CD4-positive, alpha-beta T cell (primary cell): ENCODE measurements around the gene GLTPD2. TPM values are rescaled to one million over a fixed set of nuclear protein-coding genes. Genes with fewer than 3 reads are reported as not detected.

ENCODE experiments used
- ATAC-seq: fragments of 200-7000 bp; cut with Tn5 transposase; one replicate; pipeline ENCODE4 v1.10.0; 2022; ENCODE audit warnings: mild to moderate bottlenecking; ENCODE audit not compliant: poor library complexity
- CTCF ChIA-PET: fragments of 350-600 bp; sonication (Branson Sonifier 250); formaldehyde crosslinking; loops from one replicate; lab custom pipeline; 2021; ENCODE audit warnings: antibody characterized with exemption, inconsistent platforms; lab: Charles Lee
- POLR2A ChIA-PET: fragments of 350-600 bp; sonication (Branson Sonifier 250); formaldehyde crosslinking; loops from one replicate; lab custom pipeline; 2021; ENCODE audit warnings: antibody characterized with exemption, inconsistent platforms; lab: Charles Lee
- DNase-seq, 14 experiments: peaks; one replicate each; pipeline ENCODE4 v3.0.0-alpha.2; 2013 to 2020; ENCODE audit warnings: mixed read lengths in 2 of 14
- H3K27ac ChIP-seq, 2 donors: one replicate each; pipeline versions ENCODE4 v1.5.1 to v1.7.0; 2013; ENCODE audit warnings: low read length in 2 of 2, low read depth in 1 of 2, mild to moderate bottlenecking in 1 of 2
- H3K27me3 ChIP-seq, 2 experiments: 1 replicate in 1 of 2; 2 replicates in 1 of 2; pipeline versions ENCODE4 v1.6.1 to v1.7.0; 2013; ENCODE audit warnings: low read length in 2 of 2, control low read depth in 1 of 2, mild to moderate bottlenecking in 1 of 2, moderate library complexity in 1 of 2; ENCODE audit not compliant: insufficient read depth in 2 of 2, control insufficient read depth in 1 of 2
- H3K36me3 ChIP-seq: one replicate; pipeline ENCODE4 v1.6.1; 2013; ENCODE audit warnings: low read length, control low read depth; ENCODE audit not compliant: insufficient read depth
- H3K4me1 ChIP-seq: one replicate; pipeline ENCODE4 v1.6.1; 2013; ENCODE audit warnings: low read length, control low read depth; ENCODE audit not compliant: insufficient read depth
- H3K4me3 ChIP-seq: one replicate; pipeline ENCODE4 v1.5.1; 2013; ENCODE audit warnings: mild to moderate bottlenecking, low read length, moderate library complexity
- H3K9me3 ChIP-seq, 2 experiments: 1 replicate in 1 of 2; 2 replicates in 1 of 2; pipeline versions ENCODE4 v1.6.1 to v1.7.0; 2013; ENCODE audit warnings: low read length in 2 of 2, mild to moderate bottlenecking in 2 of 2, control low read depth in 1 of 2, moderate library complexity in 1 of 2; ENCODE audit not compliant: control insufficient read depth in 1 of 2, insufficient read depth in 1 of 2
- H3K27ac Mint-ChIP-seq: one replicate; pipeline ENCODE4 v1.8.0; 2020; ENCODE audit warnings: mixed read lengths
- H3K27me3 Mint-ChIP-seq: one replicate; pipeline ENCODE4 v1.8.0; 2021; ENCODE audit warnings: mixed read lengths
- H3K36me3 Mint-ChIP-seq: one replicate; pipeline ENCODE4 v1.8.0; 2021; ENCODE audit warnings: low read depth, mixed read lengths
- H3K4me1 Mint-ChIP-seq: one replicate; pipeline ENCODE4 v1.8.0; 2021; ENCODE audit warnings: low read depth, mixed read lengths
- H3K4me3 Mint-ChIP-seq: one replicate; pipeline ENCODE4 v1.8.0; 2020; ENCODE audit warnings: mild to moderate bottlenecking, mixed read lengths
- H3K9me3 Mint-ChIP-seq: one replicate; pipeline ENCODE4 v1.8.0; 2020; ENCODE audit warnings: mixed read lengths
- CTCF ChIP-seq: fragments of 200-600 bp; IDR thresholded peaks from one replicate; pipeline ENCODE4 v1.8.0; 2022; ENCODE audit warnings: antibody characterized with exemption, mild to moderate bottlenecking
- intact Hi-C, 2 experiments: fragments of 100-400 bp; cut with DNase I in 1 of 2; cut with micrococcal nuclease in 1 of 2; formaldehyde crosslinking; loops; one replicate each; pipeline versions ENCODE4 v1.15.1 to v1.9.0; 2023 to 2025; cut with DNase I, micrococcal nuclease
- total RNA-seq, 174 experiments: library from RNA in 2 of 174; stranded (reverse) in 2 of 174; gene quantifications; one replicate each; pipeline ENCODE4 v1.2.3 and lab custom pipeline; 2021 to 2026

GLTPD2 gene
- total RNA-seq, 2 experiments from 2014 or later, result not detected

DNA sequence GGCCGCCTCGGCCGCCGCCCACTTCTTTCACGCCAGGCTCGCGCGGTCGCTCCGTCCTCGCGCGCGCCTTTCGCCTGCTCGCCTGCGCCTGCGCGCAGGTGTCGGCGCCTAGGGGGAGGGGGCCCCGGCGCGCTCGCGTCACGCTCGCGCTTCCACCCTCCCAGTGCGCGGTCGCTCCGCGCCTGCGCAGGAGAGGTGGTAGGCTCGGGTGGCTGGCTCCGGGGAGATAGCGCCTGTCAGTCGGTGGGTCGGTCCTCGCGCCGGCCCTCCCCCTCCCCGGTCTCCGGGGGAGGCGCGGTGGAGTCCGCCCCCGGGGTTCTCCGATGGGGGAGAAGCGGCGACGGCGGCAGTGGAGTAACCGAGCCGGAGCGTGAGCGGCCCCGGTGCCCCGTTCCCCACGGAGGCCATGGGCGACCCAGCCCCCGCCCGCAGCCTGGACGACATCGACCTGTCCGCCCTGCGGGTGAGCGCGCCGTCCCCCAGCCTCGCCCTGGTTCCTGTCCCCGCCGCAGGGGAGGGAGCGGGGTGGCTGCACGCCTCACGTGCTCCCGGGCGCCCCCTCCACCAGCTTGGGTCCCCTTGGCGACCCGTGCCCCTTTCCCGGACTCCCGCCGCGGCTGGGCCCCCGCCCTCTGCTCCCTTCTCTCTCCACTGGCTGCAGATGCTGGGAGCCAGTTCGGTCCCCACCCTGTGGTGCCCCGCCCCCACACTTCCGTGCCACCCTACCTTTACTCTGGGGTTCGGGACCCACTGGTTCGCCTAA, 44.6 kb downstream of the GLTPD2 start, which contains the start of gene MINK1:
TSS of gene MINK1 (plus strand) at position 163 of the 763 bp plus-strand sequence. CDS start at position 407, 244 bp downstream.
- POLR2A ChIA-PET, result interaction anchor here (0.6 to 3.8 kb wide), 9 partner anchors 14 to 216 kb away, joined by 3 to 14 read pairs (median 4); partner anchors contain the start of genes ARRB2, PLD2, PSMB6 and RNF167
- peaks cover 32% of the 10 kb centered on the region for H3K4me1 ChIP-seq
- Mint-ChIP-seq H3K27ac (peak within 1 kb of the TSS; percentile 80), H3K36me3 (peaks cover 15% of the 10 kb centered on the region), H3K27me3 (no peaks in the 10 kb centered on the region), H3K4me1 (peaks cover 48% of the 10 kb centered on the region), H3K9me3 (no peaks in the 10 kb centered on the region), H3K4me3 (peak within 1 kb of the TSS; percentile 94)
- no peaks in the 10 kb centered on the region for H3K27me3 ChIP-seq
- intact Hi-C loops, result loop anchor here in 1 of 2 experiments (5.0 kb wide), 1 partner anchor 36 kb away; the partner anchor contains the start of gene PSMB6
- H3K4me3 ChIP-seq, result peak within 1 kb of the TSS; percentile 85
- CTCF ChIA-PET, result interaction anchor here (1.2 to 4.1 kb wide), 2 partner anchors 43 to 101 kb away, joined by 3 to 13 read pairs; no protein-coding TSS in a partner anchor
- H3K9me3 ChIP-seq, result no peaks in the 10 kb centered on the region
- H3K27ac ChIP-seq, result peak within 1 kb of the TSS; percentile 63 to 74
- peak; percentile 76 to 98 (median 88) for DNase-seq
- TF ChIP-seq CTCF, result no peak
- peaks cover 10% of the 10 kb centered on the region for H3K36me3 ChIP-seq
- ATAC-seq, result peak; percentile 87

DNA sequence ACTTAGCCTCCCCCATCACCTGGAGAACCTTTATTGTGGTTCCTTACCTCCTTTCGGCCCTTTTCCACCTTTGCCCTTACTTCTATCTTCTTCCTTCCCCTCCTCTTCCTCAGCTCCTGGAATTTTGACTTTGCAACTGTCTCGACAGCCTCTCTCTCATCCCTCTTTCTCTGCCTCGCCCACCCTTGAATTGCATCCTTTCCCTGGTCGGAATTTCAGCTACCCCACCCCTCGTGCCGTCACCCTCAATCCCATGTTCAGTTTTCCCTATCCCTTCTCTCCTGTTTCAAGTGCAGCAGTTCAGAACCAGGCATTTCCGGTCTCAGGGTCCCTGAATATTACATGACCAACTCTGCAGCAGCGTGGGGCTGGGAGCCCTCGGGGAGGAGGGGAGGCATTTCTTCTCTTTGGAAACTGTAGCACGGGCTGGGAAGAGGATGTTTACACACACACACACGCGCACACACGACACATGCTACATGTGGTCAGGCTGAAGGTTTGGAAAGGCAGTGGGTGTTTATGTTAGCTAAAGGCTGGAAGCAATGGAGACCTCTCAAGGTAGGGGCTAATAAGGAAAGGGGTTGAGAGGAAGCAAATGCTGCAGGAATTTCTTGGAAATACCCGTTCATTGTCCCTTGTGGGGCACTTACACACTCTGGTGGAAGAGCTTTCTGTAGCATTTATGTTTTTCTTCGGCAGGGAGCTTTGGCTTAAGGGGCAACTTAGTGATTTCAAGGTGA, 45.3 kb downstream of the GLTPD2 start:
- POLR2A ChIA-PET, result interaction anchor here (0.6 to 3.8 kb wide), 6 partner anchors 13 to 215 kb away, joined by 3 to 14 read pairs (median 6); partner anchors contain the start of genes ARRB2 and PSMB6
- Histone ChIP-seq H3K9me3 (no peaks in the 10 kb centered on the region), H3K4me3 (peak overlapping the region; percentile 85), H3K4me1 (peaks cover 32% of the 10 kb centered on the region), H3K27ac (peak overlapping the region; percentile 63 to 74), H3K27me3 (no peaks in the 10 kb centered on the region), H3K36me3 (peaks cover 10% of the 10 kb centered on the region)
- TF ChIP-seq CTCF, result no peak
- peaks cover 52% of the 10 kb centered on the region for H3K4me1 Mint-ChIP-seq
- H3K36me3 Mint-ChIP-seq, result peaks cover 19% of the 10 kb centered on the region
- intact Hi-C loops, result loop anchor here (2.0 to 5.0 kb wide), 2 partner anchors 37 kb away; partner anchors contain the start of gene PSMB6 (in 2 of the 2)
- DNase-seq (peak in 4 of 14 experiments; percentile 28 to 36 (median 32)), ATAC-seq (no peak)
- H3K4me3 Mint-ChIP-seq, result peak overlapping the region; percentile 88
- CTCF ChIA-PET, result interaction anchor here (4.1 kb wide), 1 partner anchor 44 kb away, joined by 13 read pairs; no protein-coding TSS in a partner anchor
- H3K9me3 Mint-ChIP-seq, result no peaks in the 10 kb centered on the region
- H3K27me3 Mint-ChIP-seq, result no peaks in the 10 kb centered on the region
- H3K27ac Mint-ChIP-seq, result peak overlapping the region; percentile 80

DNA sequence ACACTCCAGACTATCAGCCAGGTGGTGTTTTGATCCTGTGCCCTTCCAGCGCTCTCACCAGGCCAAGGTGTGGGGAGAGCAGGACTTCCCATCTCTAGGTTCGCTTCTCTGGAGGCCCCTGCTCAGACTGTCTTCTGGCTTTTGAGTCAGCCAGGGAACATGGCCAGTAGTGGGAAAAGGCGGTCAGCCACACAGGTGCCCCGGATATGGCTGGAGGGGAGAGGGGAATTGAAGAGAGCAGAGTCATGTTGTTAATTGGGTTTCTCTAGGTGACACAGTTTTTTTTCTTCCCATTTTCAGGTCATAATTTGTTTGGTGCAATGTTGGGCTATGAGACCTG, 45.9 kb downstream of the GLTPD2 start:
- peak overlapping the region; percentile 85 for H3K4me3 ChIP-seq
- H3K36me3 ChIP-seq, result peaks cover 10% of the 10 kb centered on the region
- Mint-ChIP-seq H3K27ac (peak overlapping the region; percentile 80), H3K27me3 (no peaks in the 10 kb centered on the region), H3K9me3 (no peaks in the 10 kb centered on the region), H3K4me3 (peak overlapping the region; percentile 88), H3K4me1 (peaks cover 57% of the 10 kb centered on the region), H3K36me3 (peaks cover 23% of the 10 kb centered on the region)
- peak overlapping the region; percentile 42 to 63 for H3K27ac ChIP-seq
- TF ChIP-seq CTCF, result no peak
- H3K9me3 ChIP-seq, result no peaks in the 10 kb centered on the region
- intact Hi-C loops, result loop anchor here (2.0 to 5.0 kb wide), 3 partner anchors 37 to 48 kb away; partner anchors contain the start of gene PSMB6 (in 2 of the 2)
- POLR2A ChIA-PET, result interaction anchor here (1.4 to 3.8 kb wide), 4 partner anchors 12 to 124 kb away, joined by 4 to 14 read pairs (median 10); partner anchors contain the start of genes ARRB2 and PSMB6
- no peaks in the 10 kb centered on the region for H3K27me3 ChIP-seq
- ATAC-seq, result no peak
- no peak for DNase-seq
- H3K4me1 ChIP-seq, result peaks cover 38% of the 10 kb centered on the region
- CTCF ChIA-PET, result interaction anchor here (4.1 kb wide), 1 partner anchor 45 kb away, joined by 13 read pairs; no protein-coding TSS in a partner anchor
